H9 (cell line): ENCODE measurements around the gene IMMP2L. TPM values are rescaled to one million over a fixed set of nuclear protein-coding genes. Genes with fewer than 3 reads are reported as not detected.

Source experiments
- DNase-seq: peaks from one replicate; pipeline ENCODE4 v3.0.0-alpha.2; 2017
- H2AFZ ChIP-seq: one replicate; pipeline ENCODE4 v1.6.1; 2013; ENCODE audit warnings: mild to moderate bottlenecking, low read length, control low read depth, moderate library complexity
- H2AK5ac ChIP-seq: 2 replicates; pipeline ENCODE4 v1.6.1; 2013; ENCODE audit warnings: low read length, control low read depth, mixed read lengths; ENCODE audit not compliant: insufficient read length
- H2BK120ac ChIP-seq: one replicate; pipeline ENCODE4 v1.6.1; 2013; ENCODE audit warnings: low read depth, mild to moderate bottlenecking, low read length, control low read depth, inconsistent platforms; ENCODE audit not compliant: poor library complexity, severe bottlenecking
- H2BK12ac ChIP-seq: 2 replicates; pipeline ENCODE4 v1.6.1; 2013; ENCODE audit warnings: low read length, control low read depth, mixed read lengths, low read depth; ENCODE audit not compliant: insufficient read length
- H2BK15ac ChIP-seq: 2 replicates; pipeline ENCODE4 v1.6.1; 2013; ENCODE audit warnings: low read depth, low read length, control low read depth
- H2BK20ac ChIP-seq: one replicate; pipeline ENCODE4 v1.6.1; 2013; ENCODE audit warnings: low read depth, mild to moderate bottlenecking, low read length, control low read depth, inconsistent platforms; ENCODE audit not compliant: poor library complexity, severe bottlenecking
- H2BK5ac ChIP-seq: 2 replicates; pipeline ENCODE4 v1.6.1; 2013; ENCODE audit warnings: low read length, control low read depth, mixed read lengths; ENCODE audit not compliant: insufficient read length
- H3K14ac ChIP-seq: 2 replicates; pipeline ENCODE4 v1.6.1; 2013; ENCODE audit warnings: low read length, control low read depth; ENCODE audit not compliant: insufficient read depth
- H3K18ac ChIP-seq: 2 replicates; pipeline ENCODE4 v1.6.1; 2013; ENCODE audit warnings: low read depth, mild to moderate bottlenecking, mixed read lengths, low read length, control low read depth; ENCODE audit not compliant: insufficient read length
- H3K23ac ChIP-seq: 2 replicates; pipeline ENCODE4 v1.6.1; 2013; ENCODE audit warnings: low read length, control low read depth, mixed read lengths, low read depth; ENCODE audit not compliant: insufficient read length
- H3K23me2 ChIP-seq: 2 replicates; pipeline ENCODE4 v1.6.1; 2013; ENCODE audit warnings: low read depth, mild to moderate bottlenecking, mixed read lengths, low read length, control low read depth; ENCODE audit not compliant: insufficient read length, poor library complexity, severe bottlenecking
- H3K27ac ChIP-seq: 2 replicates; pipeline ENCODE4 v1.5.1; 2013; ENCODE audit warnings: low read length, control low read depth, mixed read lengths, low read depth; ENCODE audit not compliant: insufficient read length
- H3K27me3 ChIP-seq: 2 replicates; pipeline ENCODE4 v1.6.1; 2013; ENCODE audit warnings: low read length, control low read depth, inconsistent platforms; ENCODE audit not compliant: insufficient read depth
- H3K4ac ChIP-seq: 2 replicates; pipeline ENCODE4 v1.6.1; 2013; ENCODE audit warnings: low read depth, mild to moderate bottlenecking, control low read depth, inconsistent platforms, low read length, moderate library complexity
- H3K4me1 ChIP-seq: 2 replicates; pipeline ENCODE4 v1.6.1; 2013; ENCODE audit warnings: low read length, control low read depth, inconsistent platforms; ENCODE audit not compliant: insufficient read depth
- H3K4me2 ChIP-seq: 2 replicates; pipeline ENCODE4 v1.6.1; 2013; ENCODE audit warnings: low read length, control low read depth, mixed read lengths; ENCODE audit not compliant: insufficient read length, insufficient read depth
- H3K56ac ChIP-seq: 2 replicates; pipeline ENCODE4 v1.6.1; 2013; ENCODE audit warnings: low read depth, mild to moderate bottlenecking, mixed read lengths, low read length, control low read depth; ENCODE audit not compliant: insufficient read length
- H3K79me1 ChIP-seq: 2 replicates; pipeline ENCODE4 v1.6.1; 2013; ENCODE audit warnings: low read depth, mild to moderate bottlenecking, moderate library complexity, low read length, control low read depth, inconsistent platforms; ENCODE audit not compliant: insufficient read depth, poor library complexity, severe bottlenecking
- H3K79me2 ChIP-seq: 2 replicates; pipeline ENCODE4 v1.6.1; 2013; ENCODE audit warnings: low read length, control low read depth, inconsistent platforms; ENCODE audit not compliant: insufficient read depth
- H3K9ac ChIP-seq: 2 replicates; pipeline ENCODE4 v1.6.1; 2013; ENCODE audit warnings: low read length, control low read depth, mixed read lengths; ENCODE audit not compliant: insufficient read length; ENCODE audit errors: extremely low read depth
- H3K9me3 ChIP-seq: one replicate; pipeline ENCODE4 v1.6.1; 2013; ENCODE audit warnings: low read depth, low read length, inconsistent platforms; ENCODE audit not compliant: control insufficient read depth
- H3T11ph ChIP-seq: one replicate; pipeline ENCODE4 v1.6.1; 2013; ENCODE audit warnings: mild to moderate bottlenecking, low read length, control low read depth, inconsistent platforms
- H4K20me1 ChIP-seq: one replicate; pipeline ENCODE4 v1.6.1; 2013; ENCODE audit not compliant: control insufficient read depth, insufficient read length, insufficient read depth
- H4K5ac ChIP-seq: 2 replicates; pipeline ENCODE4 v1.6.1; 2013; ENCODE audit warnings: low read depth, mild to moderate bottlenecking, mixed read lengths, low read length, control low read depth; ENCODE audit not compliant: insufficient read length
- H4K8ac ChIP-seq: replicated peaks from 2 replicates; pipeline ENCODE4 v1.6.1; 2013; ENCODE audit warnings: low read length, control low read depth, mixed read lengths, low read depth; ENCODE audit not compliant: insufficient read length
- H4K91ac ChIP-seq: 2 replicates; pipeline ENCODE4 v1.6.1; 2013; ENCODE audit warnings: low read depth, mild to moderate bottlenecking, moderate library complexity, mixed read lengths, low read length, control low read depth; ENCODE audit not compliant: insufficient read length
- H3K27ac Mint-ChIP-seq, 3 experiments: 2 replicates in 2 of 3; 3 replicates in 1 of 3; pipeline ENCODE4 v1.8.0; 2020 to 2021; ENCODE audit warnings: mixed read lengths in 3 of 3, mild to moderate bottlenecking in 1 of 3, moderate library complexity in 1 of 3
- H3K27me3 Mint-ChIP-seq: 2 replicates; pipeline ENCODE4 v1.8.0; 2021; ENCODE audit warnings: low read depth, mild to moderate bottlenecking, moderate library complexity, mixed read lengths
- H3K36me3 Mint-ChIP-seq, 3 experiments: 2 replicates in 2 of 3; 3 replicates in 1 of 3; pipeline ENCODE4 v1.8.0; 2020 to 2021; ENCODE audit warnings: low read depth in 3 of 3, mixed read lengths in 3 of 3; ENCODE audit not compliant: insufficient read depth in 1 of 3
- H3K4me1 Mint-ChIP-seq, 2 experiments: 2 replicates each; pipeline ENCODE4 v1.8.0; 2020; ENCODE audit warnings: mixed read lengths in 2 of 2
- H3K4me3 Mint-ChIP-seq, 2 experiments: 2 replicates in 1 of 2; 3 replicates in 1 of 2; pipeline ENCODE4 v1.8.0; 2020 to 2021; ENCODE audit warnings: mild to moderate bottlenecking in 2 of 2, mixed read lengths in 2 of 2, moderate library complexity in 1 of 2
- H3K9me3 Mint-ChIP-seq, 2 experiments: 2 replicates in 1 of 2; 3 replicates in 1 of 2; pipeline ENCODE4 v1.8.0; 2020; ENCODE audit warnings: mild to moderate bottlenecking in 2 of 2, mixed read lengths in 2 of 2, moderate library complexity in 1 of 2
- WGBS: extraction: QIAGEN DNeasy Blood & Tissue Kit; methylation state at CpG from one replicate; pipeline ENCODE4 v1.1.7; 2013; ENCODE audit warnings: missing lambda C conversion rate, low lambda C conversion rate, mixed read lengths; ENCODE audit not compliant: insufficient read length; ENCODE audit errors: extremely low coverage; 5-methylcytosine and 5-hydroxymethylcytosine counted together
- total RNA-seq: library from RNA; stranded (reverse); gene quantifications from 2 replicates; pipeline ENCODE4 v1.2.1, GENCODE V29; 2021
- TF ChIP-seq, protein P1 (sequence below): fragments of 200-600 bp; sonication (generic); conservative IDR thresholded peaks from 3 replicates; pipeline ENCODE4 v1.8.0; 2021; ENCODE audit warnings: antibody characterized with exemption, mild to moderate bottlenecking

IMMP2L gene
- total RNA-seq, 1 experiment from 2014 or later: 14.7 TPM

DNA sequence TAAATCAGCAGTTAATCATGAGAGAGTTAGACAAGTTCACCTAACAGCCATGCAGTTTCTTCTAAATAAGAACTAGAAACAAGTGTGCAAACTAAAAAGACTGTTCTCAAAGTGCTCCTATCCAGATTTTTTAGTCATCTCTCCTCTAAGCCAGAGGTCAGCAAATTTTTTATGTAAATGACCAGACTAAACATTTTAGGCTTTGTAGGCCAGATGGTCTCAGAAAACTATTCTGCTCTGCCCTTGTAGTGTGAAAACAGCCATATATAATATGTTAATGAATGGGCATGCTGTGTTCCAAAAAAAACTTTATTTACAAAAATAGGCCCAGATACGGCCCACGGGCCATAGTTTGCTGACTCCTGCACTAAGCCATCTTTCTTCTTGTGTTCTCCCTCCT, 734.4 kb downstream of the IMMP2L start:
- no peak overlapping the region for H3K4me3 Mint-ChIP-seq
- Histone ChIP-seq H2BK15ac (no peak overlapping the region), H3K27ac (no peak overlapping the region), H3K4me2 (no peak overlapping the region), H2AFZ (no peak overlapping the region), H3K56ac (no peak overlapping the region), H3T11ph (no peak overlapping the region), H3K79me2 (no peaks in the 10 kb centered on the region), H3K18ac (no peak overlapping the region), H2BK120ac (no peak overlapping the region), H4K8ac (no peak overlapping the region), H3K27me3 (no peaks in the 10 kb centered on the region), H3K14ac (no peak overlapping the region), H3K79me1 (no peaks in the 10 kb centered on the region), H3K9me3 (no peaks in the 10 kb centered on the region), H4K5ac (no peak overlapping the region), H3K4ac (no peak overlapping the region), H2BK20ac (no peak overlapping the region), H3K9ac (no peak overlapping the region), H2BK5ac (no peak overlapping the region), H3K23ac (no peak overlapping the region), H4K91ac (no peak overlapping the region), H3K4me1 (no peaks in the 10 kb centered on the region), H4K20me1 (no peaks in the 10 kb centered on the region), H2AK5ac (no peak overlapping the region), H3K23me2 (no peaks in the 10 kb centered on the region), H2BK12ac (no peak overlapping the region)
- DNase-seq: no peak
- H3K27ac Mint-ChIP-seq: no peak overlapping the region
- peaks cover 3 to 5% of the 10 kb centered on the region in 2 experiments; a peak in 1 of 5 replicates for H3K9me3 Mint-ChIP-seq
- no peaks in the 10 kb centered on the region for H3K27me3 Mint-ChIP-seq
- H3K4me1 Mint-ChIP-seq: no peaks in the 10 kb centered on the region
- H3K36me3 Mint-ChIP-seq: peaks cover 0 to 3% (median 0%) of the 10 kb centered on the region in 3 experiments; a peak in 4 of 7 replicates
- no CpG with 5 or more reads among the region's 2 CpGs for WGBS
- TF ChIP-seq, protein P1, sequence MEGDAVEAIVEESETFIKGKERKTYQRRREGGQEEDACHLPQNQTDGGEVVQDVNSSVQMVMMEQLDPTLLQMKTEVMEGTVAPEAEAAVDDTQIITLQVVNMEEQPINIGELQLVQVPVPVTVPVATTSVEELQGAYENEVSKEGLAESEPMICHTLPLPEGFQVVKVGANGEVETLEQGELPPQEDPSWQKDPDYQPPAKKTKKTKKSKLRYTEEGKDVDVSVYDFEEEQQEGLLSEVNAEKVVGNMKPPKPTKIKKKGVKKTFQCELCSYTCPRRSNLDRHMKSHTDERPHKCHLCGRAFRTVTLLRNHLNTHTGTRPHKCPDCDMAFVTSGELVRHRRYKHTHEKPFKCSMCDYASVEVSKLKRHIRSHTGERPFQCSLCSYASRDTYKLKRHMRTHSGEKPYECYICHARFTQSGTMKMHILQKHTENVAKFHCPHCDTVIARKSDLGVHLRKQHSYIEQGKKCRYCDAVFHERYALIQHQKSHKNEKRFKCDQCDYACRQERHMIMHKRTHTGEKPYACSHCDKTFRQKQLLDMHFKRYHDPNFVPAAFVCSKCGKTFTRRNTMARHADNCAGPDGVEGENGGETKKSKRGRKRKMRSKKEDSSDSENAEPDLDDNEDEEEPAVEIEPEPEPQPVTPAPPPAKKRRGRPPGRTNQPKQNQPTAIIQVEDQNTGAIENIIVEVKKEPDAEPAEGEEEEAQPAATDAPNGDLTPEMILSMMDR: no peak
